Mesodermal cell (in vitro differentiated cells): ENCODE results near the gene CD177. TPM values are rescaled to one million over a fixed set of nuclear protein-coding genes. Genes with fewer than 3 reads are reported as not detected.

Experiments used
- H3K27ac ChIP-seq: 2 replicates; pipeline ENCODE4 v1.7.0; 2013; ENCODE audit warnings: mild to moderate bottlenecking, low read depth, low read length, moderate library complexity; ENCODE audit not compliant: severe bottlenecking
- H3K36me3 ChIP-seq: 2 replicates; pipeline ENCODE4 v1.7.1; 2013; ENCODE audit warnings: mild to moderate bottlenecking, low read length, moderate library complexity; ENCODE audit not compliant: control insufficient read depth, insufficient read depth
- H3K4me1 ChIP-seq: one replicate; pipeline ENCODE4 v1.7.1; 2013; ENCODE audit warnings: mild to moderate bottlenecking, low read length; ENCODE audit not compliant: insufficient read depth, control insufficient read depth, poor library complexity, severe bottlenecking
- H3K4me3 ChIP-seq: 2 replicates; pipeline ENCODE4 v1.7.0; 2013; ENCODE audit warnings: low read length, control low read depth, mild to moderate bottlenecking; ENCODE audit not compliant: insufficient read depth, poor library complexity, severe bottlenecking; ENCODE audit errors: extremely low read depth
- H3K9me3 ChIP-seq: 2 replicates; pipeline ENCODE4 v1.7.1; 2013; ENCODE audit warnings: mild to moderate bottlenecking, low read length, moderate library complexity; ENCODE audit not compliant: control insufficient read depth
- WGBS, 2 experiments: methylation state at CpG; one replicate each; pipeline ENCODE4 v1.1.5; 2013; ENCODE audit warnings: missing lambda C conversion rate in 2 of 2; ENCODE audit not compliant: insufficient coverage in 2 of 2; 5-methylcytosine and 5-hydroxymethylcytosine counted together
- polyA plus RNA-seq, 2 experiments: library from polyadenylated mRNA; stranded (reverse); fragments of 50-300 nt; gene quantifications; one replicate each; pipeline ENCODE4 v1.2.3, GENCODE V29; 2013

CD177 gene, protein sequence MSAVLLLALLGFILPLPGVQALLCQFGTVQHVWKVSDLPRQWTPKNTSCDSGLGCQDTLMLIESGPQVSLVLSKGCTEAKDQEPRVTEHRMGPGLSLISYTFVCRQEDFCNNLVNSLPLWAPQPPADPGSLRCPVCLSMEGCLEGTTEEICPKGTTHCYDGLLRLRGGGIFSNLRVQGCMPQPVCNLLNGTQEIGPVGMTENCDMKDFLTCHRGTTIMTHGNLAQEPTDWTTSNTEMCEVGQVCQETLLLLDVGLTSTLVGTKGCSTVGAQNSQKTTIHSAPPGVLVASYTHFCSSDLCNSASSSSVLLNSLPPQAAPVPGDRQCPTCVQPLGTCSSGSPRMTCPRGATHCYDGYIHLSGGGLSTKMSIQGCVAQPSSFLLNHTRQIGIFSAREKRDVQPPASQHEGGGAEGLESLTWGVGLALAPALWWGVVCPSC
- 0.29 TPM for polyA plus RNA-seq (2013, experiment 1 of 2)
- polyA plus RNA-seq (2013, experiment 2 of 2) = 0.25 TPM

DNA sequence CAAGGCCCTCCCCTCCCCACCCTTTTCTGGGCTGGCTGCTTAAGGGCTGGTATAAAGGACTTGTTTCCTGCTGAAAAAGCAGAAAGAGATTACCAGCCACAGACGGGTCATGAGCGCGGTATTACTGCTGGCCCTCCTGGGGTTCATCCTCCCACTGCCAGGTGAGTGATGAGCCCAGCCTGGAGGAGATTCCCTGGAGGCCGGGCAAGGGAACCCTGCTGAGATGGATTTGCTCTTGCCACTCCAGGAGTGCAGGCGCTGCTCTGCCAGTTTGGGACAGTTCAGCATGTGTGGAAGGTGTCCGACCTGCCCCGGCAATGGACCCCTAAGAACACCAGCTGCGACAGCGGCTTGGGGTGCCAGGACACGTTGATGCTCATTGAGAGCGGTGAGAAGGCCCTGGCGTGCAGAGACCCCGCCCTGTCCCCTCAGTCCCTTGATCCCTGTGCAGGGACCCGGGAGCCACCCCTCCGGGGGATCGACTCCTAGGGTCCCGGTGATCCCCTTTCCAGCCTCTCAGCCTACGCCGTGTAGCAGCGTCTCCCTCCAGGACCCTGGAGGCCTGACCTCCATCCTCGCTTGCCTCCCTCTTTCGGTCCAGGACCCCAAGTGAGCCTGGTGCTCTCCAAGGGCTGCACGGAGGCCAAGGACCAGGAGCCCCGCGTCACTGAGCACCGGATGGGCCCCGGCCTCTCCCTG, at the start of gene CD177:
Gene CD177 (plus strand): TSS at position 81 of the 699 bp plus-strand sequence. CDS start 29 bp downstream, at position 110.
- H3K9me3 ChIP-seq = no peaks in the 10 kb centered on the region
- H3K4me1 ChIP-seq = no peaks in the 10 kb centered on the region
- 7 to 9% methylated on average over 22 to 25 of the region's 27 CpGs for WGBS, 2 experiments
- no peaks in the 10 kb centered on the region for H3K36me3 ChIP-seq
- no peak within 1 kb of the TSS for H3K27ac ChIP-seq
- no peak within 1 kb of the TSS for H3K4me3 ChIP-seq

DNA sequence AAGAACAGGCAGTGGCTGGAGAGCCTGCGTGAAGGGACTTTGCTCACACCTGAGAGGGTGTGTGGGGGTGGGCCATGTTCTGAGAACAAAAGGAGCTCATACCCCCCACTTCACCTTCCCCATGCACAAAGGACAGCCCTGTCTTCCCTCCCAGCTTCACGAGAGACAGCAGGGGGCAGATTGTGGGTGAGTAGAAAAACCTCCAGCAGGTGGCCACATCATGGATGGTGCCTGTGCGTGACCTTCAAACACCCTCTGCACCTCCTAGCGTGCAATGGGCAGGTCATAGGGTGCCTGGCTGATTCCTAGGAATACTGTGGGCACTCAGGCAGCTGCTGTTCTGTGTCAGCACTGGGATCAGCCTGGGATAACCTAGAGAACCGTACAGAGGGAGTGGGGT, 47.8 kb upstream of the CD177 start:
- H3K4me3 ChIP-seq = no peak overlapping the region
- no peaks in the 10 kb centered on the region for H3K4me1 ChIP-seq
- H3K27ac ChIP-seq = no peak overlapping the region
- 77 to 89% methylated on average over 1 to 3 of the region's 5 CpGs for WGBS, 2 experiments
- peaks cover 8% of the 10 kb centered on the region for H3K9me3 ChIP-seq
- no peaks in the 10 kb centered on the region for H3K36me3 ChIP-seq

DNA sequence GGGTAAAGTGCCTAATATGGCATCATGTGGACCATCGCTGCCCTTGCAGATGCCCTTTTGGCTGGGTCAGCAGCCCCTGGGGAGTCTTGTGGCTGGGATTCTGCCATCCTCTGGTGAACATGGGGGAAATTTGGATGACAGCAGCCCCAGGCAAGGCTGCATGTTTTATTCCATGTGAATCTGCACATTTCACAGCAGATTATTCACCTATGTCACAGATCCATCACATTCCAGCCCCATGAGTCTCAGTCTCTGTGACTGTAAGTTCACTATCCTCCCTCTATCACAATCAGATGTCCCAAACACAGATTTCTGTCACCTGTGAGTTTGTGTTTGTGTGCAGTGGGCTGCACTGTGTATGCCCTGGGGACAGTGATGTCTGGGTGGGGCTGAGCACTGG, 47.4 kb upstream of the CD177 start:
- Histone ChIP-seq H3K27ac (no peak overlapping the region), H3K9me3 (peaks cover 8% of the 10 kb centered on the region), H3K4me3 (no peak overlapping the region), H3K4me1 (no peaks in the 10 kb centered on the region), H3K36me3 (no peaks in the 10 kb centered on the region)
- WGBS, 2 experiments = 73 to 82% methylated on average over 1 of the region's 1 CpG

DNA sequence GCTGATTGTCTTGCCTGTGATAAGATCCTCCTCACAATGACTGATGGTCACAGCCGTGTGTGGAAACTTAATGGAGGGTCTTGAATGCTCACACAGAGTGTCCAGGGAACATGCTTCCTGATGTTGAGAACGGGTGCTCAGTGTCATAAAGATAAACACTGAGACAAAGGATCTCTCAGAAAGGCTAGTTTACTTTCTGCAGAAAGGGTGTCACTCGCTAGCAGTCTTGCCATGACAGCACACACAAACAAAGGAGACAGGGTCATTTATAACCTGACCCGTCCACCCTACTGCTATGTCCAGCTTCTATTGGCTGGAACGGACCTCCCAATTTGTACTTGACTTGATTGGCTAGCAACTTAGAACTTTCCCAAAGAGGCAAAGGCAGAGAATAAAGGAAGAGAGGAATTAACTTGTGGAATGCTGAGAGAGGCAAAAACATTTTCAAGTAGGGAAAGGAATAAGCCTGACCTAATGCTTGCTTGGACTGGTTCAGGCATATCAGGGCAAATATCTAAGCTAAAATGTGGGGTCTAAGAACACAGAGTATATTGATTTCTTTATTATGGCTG, 45.2 kb upstream of the CD177 start:
- WGBS, 2 experiments = 74 to 89% methylated on average over 3 to 4 of the region's 5 CpGs
- H3K36me3 ChIP-seq = no peaks in the 10 kb centered on the region
- H3K4me1 ChIP-seq = no peaks in the 10 kb centered on the region
- no peak overlapping the region for H3K27ac ChIP-seq
- no peaks in the 10 kb centered on the region for H3K9me3 ChIP-seq
- H3K4me3 ChIP-seq = no peak overlapping the region

DNA sequence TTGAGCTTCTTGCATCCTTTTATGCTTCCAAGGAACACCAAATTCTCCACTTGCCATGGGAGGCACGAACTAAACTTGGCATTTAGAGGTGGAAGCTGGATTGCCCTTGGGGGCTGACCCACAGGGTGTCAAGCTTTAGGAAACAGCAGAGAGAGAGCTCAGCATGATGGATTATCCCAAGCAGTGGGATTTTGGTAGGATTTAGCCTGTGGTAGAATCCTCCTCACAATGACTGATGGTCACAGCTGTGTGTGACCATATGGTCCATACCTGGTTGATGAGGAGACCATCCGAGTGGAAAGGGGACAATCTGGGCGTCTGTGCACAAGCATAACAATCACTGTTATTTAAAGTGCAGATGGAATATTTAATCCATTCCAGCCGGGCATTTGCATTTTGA, 44.0 kb upstream of the CD177 start:
- WGBS, 2 experiments = 38 to 74% methylated on average over 1 to 4 of the region's 4 CpGs
- H3K27ac ChIP-seq = no peak overlapping the region

DNA sequence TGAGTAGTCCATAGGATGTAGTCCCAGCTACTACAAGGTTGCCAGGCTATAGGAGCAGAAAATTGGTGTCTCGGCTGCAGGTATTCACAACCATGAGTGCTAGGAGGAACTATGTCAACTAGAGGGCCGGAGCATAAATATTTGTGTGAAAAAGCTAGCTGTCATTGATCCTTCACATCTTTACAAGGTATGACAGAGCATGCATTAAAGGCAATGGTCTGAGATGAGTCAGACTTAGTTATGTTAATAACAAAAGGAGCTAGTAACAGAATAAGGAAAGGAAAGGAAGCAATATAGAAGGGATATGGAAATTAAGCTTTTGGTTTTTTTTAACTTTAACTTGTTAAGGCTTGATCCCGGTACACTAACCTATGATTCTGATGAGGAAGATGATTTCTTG, 43.3 kb upstream of the CD177 start:
- H3K4me1 ChIP-seq = no peaks in the 10 kb centered on the region
- H3K36me3 ChIP-seq = no peaks in the 10 kb centered on the region
- 83 to 95% methylated on average over 2 to 3 of the region's 3 CpGs for WGBS, 2 experiments
- H3K4me3 ChIP-seq = no peak overlapping the region
- H3K27ac ChIP-seq = no peak overlapping the region
- H3K9me3 ChIP-seq = peaks cover 4% of the 10 kb centered on the region

More for the DNA sequence above, 44.0 kb upstream of the CD177 start:
- Histone ChIP-seq H3K9me3 (no peaks in the 10 kb centered on the region), H3K4me1 (no peaks in the 10 kb centered on the region), H3K4me3 (no peak overlapping the region), H3K36me3 (no peaks in the 10 kb centered on the region)

DNA sequence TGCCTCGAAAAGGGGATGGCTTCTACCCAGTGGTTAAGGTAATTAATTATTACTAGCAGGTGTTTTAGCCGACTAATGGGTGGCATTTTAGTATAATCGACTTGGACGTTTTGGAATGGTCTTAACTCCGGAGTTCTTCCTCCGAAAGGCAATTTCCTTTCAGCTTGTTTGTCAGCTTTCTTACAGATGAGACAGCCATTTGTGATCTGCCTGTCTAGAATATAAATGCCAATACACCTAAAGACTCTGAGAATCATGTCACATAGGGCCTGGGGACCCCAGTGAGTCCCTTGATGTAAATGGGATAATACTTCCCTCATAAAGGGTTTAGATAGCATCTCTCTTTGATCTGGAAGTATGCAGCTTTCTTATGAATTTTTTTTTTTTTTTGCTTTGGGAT, 42.2 kb upstream of the CD177 start:
- Histone ChIP-seq H3K27ac (no peak overlapping the region), H3K4me3 (no peak overlapping the region), H3K9me3 (peaks cover 9% of the 10 kb centered on the region), H3K4me1 (no peaks in the 10 kb centered on the region), H3K36me3 (no peaks in the 10 kb centered on the region)
- 83 to 92% methylated on average over 6 of the region's 6 CpGs for WGBS, 2 experiments

DNA sequence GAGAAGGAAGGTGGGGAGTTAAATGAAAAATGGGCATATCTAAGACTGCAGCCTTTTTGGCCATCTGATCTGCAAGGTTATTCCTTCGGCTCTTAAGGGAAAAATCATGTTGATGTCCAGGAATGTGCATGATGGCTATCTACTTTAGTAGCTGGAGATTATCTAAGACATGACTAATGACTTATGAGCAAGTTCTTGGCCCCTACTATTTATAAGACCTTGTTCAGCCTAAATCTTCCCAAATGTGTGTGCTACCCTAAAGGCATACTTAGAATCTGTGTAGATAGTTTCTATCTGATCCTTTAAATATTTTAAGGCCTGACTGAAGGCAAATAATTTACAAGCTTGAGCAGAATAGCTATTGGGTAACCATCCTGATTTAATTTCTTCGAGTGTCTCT, 41.8 kb upstream of the CD177 start:
- H3K4me3 ChIP-seq = no peak overlapping the region
- no peaks in the 10 kb centered on the region for H3K36me3 ChIP-seq
- H3K9me3 ChIP-seq = peaks cover 14% of the 10 kb centered on the region
- WGBS, 2 experiments = 73 to 83% methylated on average over 1 of the region's 2 CpGs
- H3K27ac ChIP-seq = no peak overlapping the region
- H3K4me1 ChIP-seq = no peaks in the 10 kb centered on the region

DNA sequence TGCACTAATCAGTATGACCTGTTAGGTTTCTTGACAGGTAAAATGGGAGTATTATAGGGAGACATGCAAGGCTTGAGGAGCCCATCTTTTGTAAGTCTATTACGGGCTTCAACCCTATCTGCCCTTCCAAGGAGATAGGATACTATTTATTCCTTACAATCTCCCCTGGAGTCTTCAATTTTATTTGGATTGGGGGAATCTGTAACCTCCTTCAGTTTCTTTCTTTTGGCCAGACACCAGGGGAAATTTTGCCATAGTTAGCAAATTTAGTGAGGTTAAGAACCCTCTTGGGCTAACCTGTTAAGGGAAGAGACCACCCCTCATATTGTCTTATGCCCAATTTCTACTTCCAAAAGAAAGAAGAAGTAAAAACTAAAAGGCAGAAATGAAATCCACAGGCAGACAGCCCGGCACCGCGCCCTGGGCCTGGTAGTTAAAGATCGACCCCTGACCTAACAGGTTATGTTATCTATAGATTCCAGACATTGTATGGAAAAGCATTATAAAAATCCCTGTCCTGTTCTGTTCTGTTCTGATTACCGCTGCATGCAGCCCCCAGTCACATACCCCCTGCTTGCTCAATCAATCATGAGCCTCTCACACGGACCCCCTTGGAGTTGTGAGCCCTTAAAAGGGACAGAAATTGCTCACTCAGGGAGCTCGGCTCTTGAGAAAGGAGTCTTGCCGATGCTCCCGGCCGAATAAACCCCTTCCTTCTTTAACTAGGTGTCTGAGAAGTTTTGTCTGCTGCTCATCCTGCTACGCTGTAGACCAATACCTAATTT, 39.6 kb upstream of the CD177 start:
- H3K4me1 ChIP-seq = no peaks in the 10 kb centered on the region
- no peaks in the 10 kb centered on the region for H3K36me3 ChIP-seq
- WGBS, 2 experiments = 81 to 84% methylated on average over 3 to 7 of the region's 12 CpGs
- H3K4me3 ChIP-seq = no peak overlapping the region
- peaks cover 16% of the 10 kb centered on the region for H3K9me3 ChIP-seq
- H3K27ac ChIP-seq = no peak overlapping the region

DNA sequence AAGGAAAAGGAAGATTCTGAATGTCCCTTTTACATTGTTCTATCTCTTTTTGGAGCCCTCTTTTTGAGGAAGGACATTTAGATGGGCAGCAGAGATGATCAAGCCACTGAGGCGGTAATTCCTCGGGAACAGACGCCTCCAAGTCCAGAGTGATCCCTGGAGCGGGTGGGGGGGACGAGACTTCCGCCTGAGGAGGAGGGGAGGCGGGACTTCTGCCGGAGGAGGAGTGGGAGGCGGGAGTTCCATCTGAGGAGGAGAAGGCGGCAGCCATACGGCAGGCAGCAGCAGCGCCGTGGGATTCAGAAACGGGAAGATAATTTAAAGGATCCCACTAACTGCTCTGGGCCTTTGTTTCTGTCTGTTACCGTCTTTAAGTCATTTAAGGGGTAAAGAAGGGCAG, 37.6 kb upstream of the CD177 start:
- 83 to 88% methylated on average over 14 to 15 of the region's 15 CpGs for WGBS, 2 experiments
- Histone ChIP-seq H3K4me3 (no peak overlapping the region), H3K27ac (no peak overlapping the region), H3K9me3 (peaks cover 16% of the 10 kb centered on the region), H3K4me1 (no peaks in the 10 kb centered on the region), H3K36me3 (no peaks in the 10 kb centered on the region)
